K562 (cell line): ENCODE results near the gene CREG1. TPM values are rescaled to one million over a fixed set of nuclear protein-coding genes. Genes with fewer than 3 reads are reported as not detected.

Source experiments
- ATAC-seq: fragments of 200-7000 bp; cut with Tn5 transposase; 3 replicates; pipeline ENCODE4 v1.9.1; 2020; ENCODE audit warnings: moderate library complexity
- BruUV-seq: library from RNA; stranded (reverse); fragments of 400-500 nt; replicated peaks from 2 replicates; lab custom pipeline; 2021; lab: Mats Ljungman, UMichigan
- CTCF ChIA-PET: fragments of 300-600 bp; formaldehyde crosslinking; extraction: SDS; loops from one replicate; lab custom pipeline; 2021; ENCODE audit warnings: low intra/inter-chr PET ratio; lab: Yijun Ruan, JAX
- POLR2A ChIA-PET: fragments of 300-600, 350-650 bp; sonication (Branson Sonifier 250); formaldehyde crosslinking; extraction: SDS; loops from one replicate; lab custom pipeline; 2021; ENCODE audit warnings: antibody characterized with exemption, inconsistent platforms; lab: Yijun Ruan, JAX
- DNase-seq, 4 experiments: peaks; one replicate each; pipeline versions ENCODE4 v3.0.0 to v3.0.0-alpha.2; 2011 to 2018; ENCODE audit warnings: low spot score in 3 of 4, mixed read lengths in 3 of 4; ENCODE audit errors: extremely low read depth in 1 of 4
- FAIRE-seq: peaks from 2 replicates; lab custom pipeline; 2011; peaks lifted over from hg19 to GRCh38; lab: Jason Lieb, UNC
- H2AFZ ChIP-seq: 2 replicates; pipeline ENCODE4 v1.6.0; 2011; ENCODE audit warnings: low read depth, low read length, control low read depth, inconsistent platforms
- H3K27ac ChIP-seq: fragments of 200-600 bp; 3 replicates; pipeline ENCODE4 v1.8.0; 2011; ENCODE audit warnings: low read depth, mild to moderate bottlenecking, control low read depth, inconsistent platforms, low read length, moderate library complexity, mixed read lengths; ENCODE audit errors: extremely low read depth
- H3K27me3 ChIP-seq, 2 experiments: fragments of 300-600 bp in 1 of 2; 2 replicates in 1 of 2; 3 replicates in 1 of 2; pipeline versions ENCODE4 v1.6.0 to v1.8.0; 2011; ENCODE audit warnings: inconsistent platforms in 2 of 2, low read length in 2 of 2, mild to moderate bottlenecking in 1 of 2, mixed read lengths in 1 of 2, moderate library complexity in 1 of 2; ENCODE audit not compliant: control insufficient read depth in 2 of 2, insufficient read depth in 2 of 2
- H3K36me3 ChIP-seq: fragments of 300-600 bp; 3 replicates; pipeline ENCODE4 v1.8.0; 2011; ENCODE audit warnings: mild to moderate bottlenecking, low read length, inconsistent platforms; ENCODE audit not compliant: control insufficient read depth, insufficient read depth
- H3K4me1 ChIP-seq, 2 experiments: fragments of 200-600 bp in 1 of 2; replicated peaks in 1 of 2; 2 replicates in 1 of 2; 3 replicates in 1 of 2; pipeline versions ENCODE4 v1.5.1 to v1.8.0; 2011; ENCODE audit warnings: inconsistent platforms in 2 of 2, low read length in 2 of 2, mild to moderate bottlenecking in 1 of 2, mixed read lengths in 1 of 2, moderate library complexity in 1 of 2; ENCODE audit not compliant: control insufficient read depth in 2 of 2, insufficient read depth in 2 of 2
- H3K4me2 ChIP-seq: 2 replicates; pipeline ENCODE4 v1.6.1; 2011; ENCODE audit warnings: low read length, control low read depth, inconsistent platforms, mixed read lengths; ENCODE audit not compliant: insufficient read depth
- H3K4me3 ChIP-seq: fragments of 200-600 bp; sonication (generic), shearing (Covaris generic); 2 replicates; pipeline ENCODE4 v1.5.1; 2016; ENCODE audit warnings: control low read depth, inconsistent platforms
- H3K79me2 ChIP-seq: fragments of 200-600 bp; 3 replicates; pipeline ENCODE4 v1.8.0; 2011; ENCODE audit warnings: low read length, inconsistent platforms; ENCODE audit not compliant: control insufficient read depth, insufficient read depth
- H3K9ac ChIP-seq, 2 experiments: 2 replicates each; pipeline versions ENCODE4 v1.6.0 to v1.6.1; 2011; ENCODE audit warnings: low read depth in 2 of 2, low read length in 2 of 2, control low read depth in 1 of 2, inconsistent platforms in 1 of 2, mild to moderate bottlenecking in 1 of 2, mixed read lengths in 1 of 2; ENCODE audit not compliant: insufficient read depth in 1 of 2
- H3K9me1 ChIP-seq: one replicate; pipeline ENCODE4 v1.6.0; 2011; ENCODE audit warnings: inconsistent platforms, mild to moderate bottlenecking, low read length, moderate library complexity; ENCODE audit not compliant: control insufficient read depth, insufficient read depth
- H3K9me3 ChIP-seq: replicated peaks from 2 replicates; pipeline ENCODE4 v1.5.1; 2011; ENCODE audit warnings: low read depth, low read length, inconsistent platforms; ENCODE audit not compliant: control insufficient read depth, insufficient read depth
- H4K20me1 ChIP-seq: replicated peaks from 2 replicates; pipeline ENCODE4 v1.6.1; 2011; ENCODE audit warnings: low read length, inconsistent platforms, mixed read lengths; ENCODE audit not compliant: control insufficient read depth, insufficient read depth
- BRD4 ChIP-seq: fragments of 200-600 bp; sonication (generic); IDR thresholded peaks from 2 replicates; pipeline ENCODE4 v1.6.1; 2017; ENCODE audit warnings: inconsistent platforms
- HNRNPUL1 ChIP-seq: fragments of 200-400 bp; formaldehyde crosslinking; IDR thresholded peaks from 2 replicates; pipeline ENCODE4 v1.6.1; 2017; ENCODE audit warnings: low read length
- KLF13 ChIP-seq: fragments of 450-650 bp; IDR thresholded peaks from 2 replicates; pipeline ENCODE4 v1.6.1; 2016; ENCODE audit warnings: missing genetic modification characterization, low read depth, mild to moderate bottlenecking, missing compliant biosample characterization, moderate library complexity, borderline replicate concordance
- MYC ChIP-seq, 2 experiments: fragments of 250-450 bp in 1 of 2; sonication (Bioruptor Pico) in 1 of 2; IDR thresholded peaks; 2 replicates each; pipeline versions ENCODE4 v1.5.1 to v1.6.1; 2012 to 2021; ENCODE audit warnings: low read depth in 2 of 2, borderline replicate concordance in 1 of 2, improper control_type of control experiment in 1 of 2, low read length in 1 of 2, mild to moderate bottlenecking in 1 of 2, moderate library complexity in 1 of 2
- NBN ChIP-seq: fragments of 450-650 bp; IDR thresholded peaks from 2 replicates; pipeline ENCODE4 v1.6.1; 2016; ENCODE audit warnings: low read depth, mild to moderate bottlenecking
- NR4A1 ChIP-seq, 2 experiments: fragments of 250-450 bp in 1 of 2; fragments of 450-650 bp in 1 of 2; sonication (Bioruptor Pico) in 1 of 2; IDR thresholded peaks; 2 replicates each; pipeline versions ENCODE4 v1.4.0 to v1.6.1; 2016 to 2020; ENCODE audit warnings: mild to moderate bottlenecking in 2 of 2, missing compliant biosample characterization in 1 of 2, missing genetic modification characterization in 1 of 2, moderate library complexity in 1 of 2
- PHF8 ChIP-seq: fragments of 200-600 bp; sonication (generic); IDR thresholded peaks from 2 replicates; pipeline ENCODE4 v1.6.1; 2012; ENCODE audit warnings: mixed run types, mild to moderate bottlenecking, inconsistent platforms, low read length, moderate library complexity, borderline replicate concordance
- POLR2H ChIP-seq: IDR thresholded peaks from 2 replicates; pipeline ENCODE4 v1.6.1; 2016; ENCODE audit warnings: missing genetic modification characterization, low read depth, mild to moderate bottlenecking, control low read depth, missing compliant biosample characterization, moderate library complexity
- SMARCE1 ChIP-seq: fragments of 450-650 bp; IDR thresholded peaks from 2 replicates; pipeline ENCODE4 v1.7.1; 2016; ENCODE audit warnings: mild to moderate bottlenecking
- SOX6 ChIP-seq: fragments of 450-650 bp; IDR thresholded peaks from 2 replicates; pipeline ENCODE4 v1.6.1; 2014; ENCODE audit warnings: mild to moderate bottlenecking
- TEAD4 ChIP-seq, 2 experiments: sonication (generic) in 1 of 2; formaldehyde crosslinking in 1 of 2; IDR thresholded peaks; 2 replicates each; pipeline versions ENCODE4 v1.6.1 to v1.8.0; 2012 to 2022; ENCODE audit warnings: borderline replicate concordance in 1 of 2, inconsistent platforms in 1 of 2, low read length in 1 of 2, mild to moderate bottlenecking in 1 of 2, missing genetic modification reagents in 1 of 2
- ZC3H8 ChIP-seq: fragments of 450-650 bp; IDR thresholded peaks from 2 replicates; pipeline ENCODE4 v1.6.1; 2017
- ZNF589 ChIP-seq: fragments of 200-800 bp; sonication (Bioruptor generic); IDR thresholded peaks from 2 replicates; pipeline ENCODE4 v1.6.1; 2016; ENCODE audit warnings: low read depth, missing genetic modification characterization, missing compliant biosample characterization
- WGBS: fragments of 100-300 bp; shearing (Covaris generic); methylation state at CpG from one replicate; pipeline ENCODE4 v1.1.6; 2016; ENCODE audit warnings: low coverage, mixed read lengths; ENCODE audit not compliant: insufficient coverage; ENCODE audit errors: missing lambda C conversion rate; 5-methylcytosine and 5-hydroxymethylcytosine counted together
- in situ Hi-C: fragments of 300-500 bp; cut with MboI; formaldehyde crosslinking; loops from 4 replicates; pipeline ENCODE4 v1.15.0; 2018; ENCODE audit warnings: inconsistent platforms, mixed read lengths
- intact Hi-C: fragments of 100-400 bp; cut with micrococcal nuclease; formaldehyde crosslinking; loops from 2 replicates; pipeline ENCODE4 v1.14.2; 2022
- polyA plus RNA-seq, 8 experiments: library from polyadenylated mRNA; depleted of rRNA in 4 of 8; stranded (reverse) in 5 of 8; unstranded in 3 of 8; fragments of >200 nt; fragmentation: Nextera tagmentation in 2 of 8; fragmentation: Illumina TruSeq in 1 of 8; extraction: Ambion mirVana in 2 of 8; extraction: Trizol in 1 of 8; gene quantifications; 2 replicates each; pipeline versions ENCODE4 v1.2.1 to v1.2.3, GENCODE V29; 2011 to 2014; ENCODE audit warnings: inconsistent platforms in 1 of 8, missing spikeins in 1 of 8
- total RNA-seq, 7 experiments: library from RNA; depleted of rRNA in 6 of 7; stranded (reverse); fragments of >200 nt in 6 of 7; fragmentation: Illumina TruSeq in 2 of 7; extraction: Trizol in 2 of 7; gene quantifications; 2 replicates each; pipeline versions ENCODE4 v1.2.1 to v1.2.3, GENCODE V29; 2011 to 2021; ENCODE audit warnings: low replicate concordance in 1 of 7
- TF ChIP-seq, protein P1 (sequence below): sonication (generic); formaldehyde crosslinking; IDR thresholded peaks from 2 replicates; pipeline ENCODE4 v1.8.1; 2022; ENCODE audit warnings: missing genetic modification reagents
- TF ChIP-seq, protein P2 (sequence below), 2 experiments: fragments of 450-650 bp in 1 of 2; sonication (generic) in 1 of 2; formaldehyde crosslinking in 1 of 2; IDR thresholded peaks in 1 of 2; conservative IDR thresholded peaks in 1 of 2; 2 replicates each; pipeline versions ENCODE4 v1.6.1 to v1.8.1; 2016 to 2023; ENCODE audit warnings: mild to moderate bottlenecking in 2 of 2, moderate library complexity in 2 of 2, inconsistent platforms in 1 of 2, missing genetic modification reagents in 1 of 2

CREG1 gene
- total and polyA plus RNA-seq, 9 of the 15 experiments (the other 6 are each of a cell fraction or from before 2014, with no cell fraction given), result 45.7 to 272 (median 161) TPM

DNA sequence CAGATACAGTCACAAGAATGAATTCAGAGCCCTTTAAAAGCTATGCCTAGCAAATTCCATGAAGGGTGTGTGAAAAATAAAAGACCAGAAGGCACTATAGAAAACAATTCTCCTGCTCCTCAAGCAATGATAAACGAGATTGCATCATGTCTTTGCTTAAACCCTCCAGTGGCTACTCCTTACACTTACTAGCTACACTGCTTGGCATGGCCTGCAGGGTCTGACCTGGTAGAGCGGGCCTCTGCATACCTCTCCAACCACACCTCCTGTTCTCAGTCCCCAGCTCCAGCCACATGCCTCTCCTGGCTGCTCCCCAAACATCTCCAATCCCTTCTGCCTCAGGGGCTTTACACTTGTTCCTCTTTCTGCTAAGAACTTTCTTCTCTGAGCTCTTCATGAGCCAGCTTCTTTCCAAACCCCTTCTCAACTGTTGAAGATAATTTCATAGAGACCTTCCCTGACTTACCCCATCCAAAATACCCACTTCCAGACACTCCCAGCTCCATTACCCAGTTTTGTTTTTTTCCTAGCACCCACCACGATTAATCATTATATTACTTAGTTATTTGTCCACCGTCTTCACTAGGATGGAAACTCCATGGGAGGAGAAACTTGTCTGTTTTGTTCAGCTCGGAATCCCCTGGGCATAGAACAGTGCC lies 11.2 kb upstream of the CREG1 start (continued):
- no peak for TF ChIP-seq BRD4
- no peak for TF ChIP-seq NR4A1 (CRISPR knock-in tag; IDR thresholded peaks at IDR 0.05)
- peak; percentile 29; the same call in 1 of the 2 replicates for TF ChIP-seq NR4A1 (tag; IDR thresholded peaks at IDR 0.05)
- TF ChIP-seq NBN, result no peak
- peak; percentile 70 for TF ChIP-seq MYC (IDR thresholded peaks at IDR 0.05; ENCODE audit: low read depth, low read length)
- TF ChIP-seq MYC (CRISPR knock-in tag; IDR thresholded peaks at IDR 0.05; ENCODE audit: borderline replicate concordance, low read depth), result no peak
- 0 out of 2 replicates have a peak, but pooled peaks have one; percentile 62 for TF ChIP-seq POLR2H (tag)
- TF ChIP-seq ZNF589 (CRISPR knock-in tag), result 0 out of 2 replicates have a peak, but pooled peaks have one; percentile 56
- no peak for TF ChIP-seq TEAD4 (IDR thresholded peaks at IDR 0.05; ENCODE audit: low read length)
- TF ChIP-seq TEAD4 (CRISPR knock-in tag; IDR thresholded peaks at IDR 0.05; ENCODE audit: borderline replicate concordance), result no peak
- TF ChIP-seq, all 486 proteins: peak for 34

DNA sequence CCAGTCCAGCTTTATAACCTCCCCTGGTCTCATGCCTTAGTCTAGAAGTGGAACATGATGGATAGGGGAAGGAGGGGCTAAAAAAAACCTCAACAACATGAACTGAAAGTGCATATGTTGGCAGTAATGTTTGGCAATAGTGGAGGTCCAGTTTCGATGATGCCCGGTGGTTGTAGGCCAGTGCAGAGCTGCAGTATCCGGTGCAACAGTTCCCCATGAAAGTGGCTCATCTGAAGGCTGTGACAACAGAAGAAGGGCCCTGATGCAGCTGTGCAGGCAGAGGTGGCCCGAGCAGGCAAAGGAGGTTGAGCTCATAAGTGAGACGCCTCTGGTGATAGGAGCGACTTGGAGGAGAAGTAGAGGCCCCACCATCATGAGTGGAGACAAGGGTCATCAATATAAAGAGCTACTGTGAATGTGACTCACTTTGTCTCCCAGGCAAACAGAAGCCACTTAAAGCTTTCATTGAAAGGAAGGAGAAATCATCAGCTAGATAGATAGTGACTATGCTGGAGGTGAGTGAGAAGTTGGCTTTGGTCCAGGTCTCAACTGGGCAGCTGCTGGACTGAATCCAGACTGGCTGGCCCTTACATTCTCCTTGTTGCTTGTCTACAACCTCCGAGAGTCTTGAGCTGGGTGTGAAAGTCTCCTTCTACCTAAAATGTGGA lies 10.2 kb upstream of the CREG1 start:
- H3K9me3 ChIP-seq, result no peaks in the 10 kb centered on the region
- no TSS peak for BruUV-seq
- intact Hi-C loops, result no loop called here
- TF ChIP-seq KLF13 (tag) (no peak), MYC (IDR thresholded peaks at IDR 0.05; ENCODE audit: low read depth, low read length) (peak; percentile 31; the same call in 1 of the 2 replicates), MYC (CRISPR knock-in tag; IDR thresholded peaks at IDR 0.05; ENCODE audit: borderline replicate concordance, low read depth) (no peak), SOX6 (peak; percentile 72), SMARCE1 (peak; percentile 45; the same call in 1 of the 2 replicates), HNRNPUL1 (no peak), PHF8 (no peak), ZC3H8 (no peak)
- TF ChIP-seq, protein P1, sequence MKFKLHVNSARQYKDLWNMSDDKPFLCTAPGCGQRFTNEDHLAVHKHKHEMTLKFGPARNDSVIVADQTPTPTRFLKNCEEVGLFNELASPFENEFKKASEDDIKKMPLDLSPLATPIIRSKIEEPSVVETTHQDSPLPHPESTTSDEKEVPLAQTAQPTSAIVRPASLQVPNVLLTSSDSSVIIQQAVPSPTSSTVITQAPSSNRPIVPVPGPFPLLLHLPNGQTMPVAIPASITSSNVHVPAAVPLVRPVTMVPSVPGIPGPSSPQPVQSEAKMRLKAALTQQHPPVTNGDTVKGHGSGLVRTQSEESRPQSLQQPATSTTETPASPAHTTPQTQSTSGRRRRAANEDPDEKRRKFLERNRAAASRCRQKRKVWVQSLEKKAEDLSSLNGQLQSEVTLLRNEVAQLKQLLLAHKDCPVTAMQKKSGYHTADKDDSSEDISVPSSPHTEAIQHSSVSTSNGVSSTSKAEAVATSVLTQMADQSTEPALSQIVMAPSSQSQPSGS (CRISPR knock-in tag), result no peak
- TF ChIP-seq, protein P2, sequence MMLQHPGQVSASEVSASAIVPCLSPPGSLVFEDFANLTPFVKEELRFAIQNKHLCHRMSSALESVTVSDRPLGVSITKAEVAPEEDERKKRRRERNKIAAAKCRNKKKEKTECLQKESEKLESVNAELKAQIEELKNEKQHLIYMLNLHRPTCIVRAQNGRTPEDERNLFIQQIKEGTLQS (IDR thresholded peaks at IDR 0.05), result peak; percentile 49; the same call in 1 of the 2 replicates
- TF ChIP-seq, protein P2 (CRISPR knock-in tag; conservative IDR thresholded peaks at IDR 0.05), result no peak

More for the DNA sequence above, 10.2 kb upstream of the CREG1 start:
- ChIA-PET CTCF (no interaction called here), POLR2A (interaction anchor here (0.5 to 4.6 kb wide), 18 partner anchors 8 to 1029 kb away, joined by 3 to 42 read pairs (median 5); partner anchors contain the start of genes CREG1, POU2F1 and SFT2D2)
- Histone ChIP-seq H3K79me2 (no peaks in the 10 kb centered on the region), H2AFZ (peak overlapping the region; percentile 24), H3K27me3 (no peaks in the 10 kb centered on the region), H4K20me1 (no peaks in the 10 kb centered on the region), H3K9me1 (no peaks in the 10 kb centered on the region), H3K4me3 (no peak overlapping the region), H3K9ac (peak overlapping the region in 1 of 2 experiments; percentile 30; a peak in 1 of 4 replicates), H3K4me2 (peak overlapping the region; percentile 55; the same call in 1 of the 2 replicates), H3K4me1 (peaks cover 10 to 25% of the 10 kb centered on the region in 2 experiments), H3K27ac (0 out of 3 replicates have a peak overlapping the region, but pooled peaks have one; percentile 8), H3K36me3 (no peaks in the 10 kb centered on the region)
- FAIRE-seq (peak; percentile 91), ATAC-seq (peak; percentile 81), DNase-seq (peak; percentile 64 to 79 (median 69))
- in situ Hi-C loops, result no loop called here
- 15% methylated on average over 7 of the region's 7 CpGs for WGBS
